OCI-LY3 (cell line): ENCODE results near the gene HTR2A.

Experiments used
- CTCF ChIP-seq: fragments of 200-600, 300-600 bp; sonication (generic); IDR thresholded peaks from 2 replicates; pipeline ENCODE4 v1.5.1; 2014; ENCODE audit warnings: antibody characterized with exemption, low read length, low read depth
- EZH2phosphoT487 ChIP-seq: fragments of 200-600 bp; shearing (Covaris generic); IDR thresholded peaks from 2 replicates; pipeline ENCODE4 v1.6.1; 2018; ENCODE audit warnings: antibody characterized with exemption, mixed run types, low read depth

- TF ChIP-seq EZH2phosphoT487 (no peak), CTCF (no peak)
Observed at GRCh38 chr13:46799139-46799538, 97.7 kb downstream of the HTR2A start.
